Esophagus muscularis mucosa (tissue), 4 donors: Measurements from ENCODE around the gene HSD11B1L. TPM values are rescaled to one million over a fixed set of nuclear protein-coding genes. Genes with fewer than 3 reads are reported as not detected.
A peak's percentile ranks its signal among the peaks of the same experiment; 100 is the strongest.
"Not testable (repeated sequence)": the region's sequence is repeated elsewhere in the genome, so short reads cannot be mapped to it uniquely, and the experiment has no call there.

Experiments
- DNase-seq: peaks from one replicate; pipeline ENCODE4 v3.0.0-alpha.2; 2017; ENCODE audit errors: extremely low spot score
- H3K27ac ChIP-seq, 4 donors: fragments of 200-600 bp; sonication (generic); replicated peaks in 1 of 4; 1 replicate in 3 of 4; 2 replicates in 1 of 4; pipeline ENCODE4 v1.5.1; 2016 to 2019; ENCODE audit warnings: mild to moderate bottlenecking in 1 of 4
- H3K27me3 ChIP-seq, 4 donors: fragments of 200-600 bp; sonication (generic); one replicate each; pipeline versions ENCODE4 v1.5.1 to v1.6.0; 2016 to 2019
- H3K36me3 ChIP-seq, 4 donors: fragments of 200-600 bp; sonication (generic); one replicate each; pipeline ENCODE4 v1.5.1; 2016 to 2019
- H3K4me1 ChIP-seq, 4 donors: fragments of 200-600 bp; sonication (generic); one replicate each; pipeline ENCODE4 v1.5.1; 2016 to 2019
- H3K4me3 ChIP-seq, 4 donors: fragments of 200-600 bp; sonication (generic); 1 replicate in 2 of 4; 2 replicates in 2 of 4; pipeline ENCODE4 v1.5.1; 2016 to 2019; ENCODE audit warnings: mild to moderate bottlenecking in 4 of 4, moderate library complexity in 1 of 4
- H3K9me3 ChIP-seq, 4 donors: fragments of 200-600 bp; sonication (generic); 1 replicate in 3 of 4; 2 replicates in 1 of 4; pipeline ENCODE4 v1.5.1; 2016 to 2019
- CTCF ChIP-seq, 3 experiments: fragments of 200-600 bp in 2 of 3; fragments of 450-650 bp in 1 of 3; sonication (generic) in 2 of 3; IDR thresholded peaks; one replicate each; pipeline ENCODE4 v1.5.1; 2017 to 2019; ENCODE audit warnings: antibody characterized with exemption in 3 of 3, mild to moderate bottlenecking in 2 of 3, moderate library complexity in 1 of 3
- EP300 ChIP-seq: sonication (generic); formaldehyde crosslinking; IDR thresholded peaks from one replicate; pipeline ENCODE4 v1.6.1; 2017; ENCODE audit warnings: antibody characterized with exemption
- POLR2A ChIP-seq: fragments of 450-650 bp; IDR thresholded peaks from one replicate; pipeline ENCODE4 v1.6.1; 2017; ENCODE audit warnings: antibody characterized with exemption, moderate library complexity, mild to moderate bottlenecking, low read depth
- POLR2AphosphoS5 ChIP-seq, 2 donors: sonication (generic); formaldehyde crosslinking; IDR thresholded peaks; one replicate each; pipeline ENCODE4 v1.6.1; 2017; ENCODE audit warnings: antibody characterized with exemption in 2 of 2
- WGBS: methylation state at CpG from one replicate; pipeline ENCODE4 v1.1.5; 2018; 5-methylcytosine and 5-hydroxymethylcytosine counted together
- intact Hi-C: fragments of 100-400 bp; cut with DNase I; formaldehyde crosslinking; loops from one replicate; pipeline ENCODE4 v1.15.1; 2023
- total RNA-seq, 4 donors: library from RNA; depleted of rRNA; stranded (reverse); fragments of >200 nt; gene quantifications; one replicate each; pipeline versions ENCODE4 v1.1.0 to v1.2.1, GENCODE V29; 2016

HSD11B1L gene
- total RNA-seq, 4 donors from 2014 or later, result 15.0 to 21.8 (median 17.8) TPM

DNA sequence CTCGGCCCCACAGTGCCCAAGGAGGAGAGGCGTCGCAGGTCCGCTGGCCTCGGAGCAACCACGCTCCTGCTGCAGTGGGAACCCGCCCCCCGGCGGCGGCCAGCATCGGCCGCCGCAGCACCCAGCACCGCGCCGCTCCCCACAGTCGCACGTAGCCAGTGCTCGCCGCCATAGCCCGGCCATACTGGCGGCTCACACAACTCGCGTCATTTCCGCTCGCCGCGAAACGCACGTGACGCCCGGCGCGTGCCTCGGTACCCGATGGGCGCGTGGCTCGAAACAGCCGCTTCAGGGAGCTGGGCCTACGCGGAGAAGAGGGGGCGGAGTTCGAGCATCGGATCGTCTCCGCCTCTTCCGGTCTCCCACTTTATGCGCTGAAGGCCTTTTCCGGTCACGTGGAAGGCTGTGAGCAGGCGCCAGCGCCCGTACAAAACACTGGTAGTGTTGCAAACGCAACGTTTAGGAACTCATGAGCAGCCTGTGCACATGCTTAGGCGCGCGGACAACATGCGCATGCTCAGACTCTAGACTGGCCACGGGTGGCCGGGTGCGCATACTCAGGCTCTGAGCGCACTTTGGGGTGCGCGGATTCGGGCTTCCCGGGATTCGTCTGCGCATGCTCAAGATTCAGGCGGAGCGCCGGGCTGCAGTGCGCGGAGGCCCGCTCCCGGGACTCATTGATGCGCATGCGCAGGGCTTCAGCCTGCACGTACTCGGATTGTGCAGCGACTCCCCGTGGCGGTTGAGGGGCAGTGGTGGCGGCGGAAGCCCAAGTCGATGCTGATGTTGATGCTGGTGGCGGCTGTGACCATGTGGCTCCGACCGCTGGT, 39.3 kb downstream of the HSD11B1L start, which contains the start of the genes CATSPERD and LONP1:
Gene CATSPERD, plus strand, starts transcription at position 677 of the 830 bp plus-strand sequence. Its CDS starts 101 bp downstream, at position 778.
Gene LONP1, minus strand, starts transcription at position 186 of the 830 bp plus-strand sequence. Its CDS starts 14 bp downstream, at position 172.
- DNase-seq, result peak; percentile 99
- H3K27me3 ChIP-seq, result no peaks in the 10 kb centered on the region
- H3K9me3 ChIP-seq, result no peaks in the 10 kb centered on the region
- H3K27ac ChIP-seq, result peak within 1 kb of the TSS; percentile 96 to 98 (median 97)
- intact Hi-C loops, result no loop called here
- H3K4me3 ChIP-seq, result peak within 1 kb of the TSS; percentile 90 to 97 (median 95)
- WGBS, result 0% methylated on average over 10 of the region's 90 CpGs
- TF ChIP-seq EP300 (no peak), CTCF (IDR thresholded peaks at IDR 0.05) (peak; percentile 93 to 98 (median 93)), POLR2A (peak; percentile 40), POLR2AphosphoS5 (IDR thresholded peaks at IDR 0.05) (peak; percentile 93 to 99)
- peaks cover 0 to 9% (median 3%) of the 10 kb centered on the region in 4 donors for H3K36me3 ChIP-seq
- peaks cover 25 to 42% (median 32%) of the 10 kb centered on the region in 4 donors for H3K4me1 ChIP-seq

DNA sequence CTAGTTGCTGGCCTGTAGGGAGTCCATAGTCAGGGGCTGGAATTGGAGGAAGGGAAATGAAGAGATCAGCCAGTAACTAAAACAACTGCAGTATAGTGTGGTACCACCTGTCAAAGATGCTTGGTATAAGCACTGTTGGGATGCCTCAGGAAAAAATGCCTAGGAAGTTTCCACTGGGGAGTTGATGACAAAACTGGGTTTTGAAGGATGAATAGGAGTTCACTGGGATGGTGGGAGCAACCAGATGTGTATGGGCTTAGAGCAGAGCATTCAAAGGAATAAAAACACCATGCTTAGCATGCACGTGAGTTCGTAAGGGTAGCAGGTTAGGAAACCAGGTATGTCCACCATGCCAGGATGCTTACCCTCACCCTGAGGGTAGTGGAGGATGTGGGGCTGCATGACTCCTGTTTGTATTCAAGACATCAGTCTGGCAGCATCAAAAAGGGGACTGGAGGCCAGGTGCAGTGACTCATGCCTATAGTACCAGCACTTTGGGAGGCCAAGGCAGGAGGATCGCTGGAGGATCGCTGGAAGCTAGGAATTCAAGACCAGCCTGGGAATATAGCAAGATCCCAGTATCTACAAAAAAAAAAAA, 46.7 kb downstream of the HSD11B1L start:
- no peak for TF ChIP-seq POLR2A
- TF ChIP-seq POLR2AphosphoS5 (IDR thresholded peaks at IDR 0.05), result no peak
- TF ChIP-seq CTCF (IDR thresholded peaks at IDR 0.05), result no peak
- no peak for TF ChIP-seq EP300
- H3K27me3 ChIP-seq, result no peaks in the 10 kb centered on the region
- peaks cover 0 to 16% (median 11%) of the 10 kb centered on the region in 4 donors for H3K9me3 ChIP-seq
- no peak for DNase-seq
- H3K36me3 ChIP-seq, result no peaks in the 10 kb centered on the region
- intact Hi-C loops, result no loop called here
- WGBS, result 94% methylated on average over 4 of the region's 4 CpGs
- H3K4me3 ChIP-seq, result no peak overlapping the region
- H3K27ac ChIP-seq, result no peak overlapping the region
- H3K4me1 ChIP-seq, result no peaks in the 10 kb centered on the region

GRCh38 chr19:5733172-5733571, 52.3 kb downstream of the HSD11B1L start:
- 89% methylated on average over 2 of the region's 2 CpGs for WGBS

More at GRCh38 chr19:5733172-5733571, 52.3 kb downstream of the HSD11B1L start:
- H3K9me3 ChIP-seq, result peaks cover 0 to 16% (median 11%) of the 10 kb centered on the region in 4 donors
- H3K4me1 ChIP-seq, H3K27me3 ChIP-seq, intact Hi-C loops, DNase-seq, H3K27ac ChIP-seq, H3K4me3 ChIP-seq, H3K36me3 ChIP-seq: not testable (repeated sequence)

Other genes with a start within 250 kb of the HSD11B1L start
- gene ZNRF4, start 225.6 kb upstream of the HSD11B1L start, total RNA-seq, result not detected
- 1 to 10 TPM in 1 of 4 donors, under 1 TPM in 2, not detected in 1; 0.17 to 2.9 (median 0.33) TPM for gene TINCR, start 113.1 kb upstream of the HSD11B1L start, total RNA-seq
- gene SAFB2, start 58.3 kb upstream of the HSD11B1L start, total RNA-seq, result 10 to 100 TPM; 31.1 to 57.8 (median 42.7) TPM
- gene SAFB, start 57.9 kb upstream of the HSD11B1L start, total RNA-seq, result 10 to 100 TPM; 48.4 to 96.2 (median 75.7) TPM
- 10 to 100 TPM; 46.4 to 70.0 (median 59.3) TPM for gene MICOS13, start 511 bp upstream of the HSD11B1L start, total RNA-seq
- gene RPL36, start 9.3 kb downstream of the HSD11B1L start, total RNA-seq, result 100 to 1,000 TPM; 461 to 719 (median 614) TPM
- 10 to 100 TPM; 49.0 to 70.4 (median 54.3) TPM for gene LONP1, start 39.1 kb downstream of the HSD11B1L start, total RNA-seq
- gene CATSPERD, start 39.6 kb downstream of the HSD11B1L start, total RNA-seq, result under 1 TPM in 1 of 4 donors, not detected in 3; 0.19 TPM
- gene PRR22, start 103.7 kb downstream of the HSD11B1L start, total RNA-seq, result 1 to 10 TPM in 2 of 4 donors, under 1 TPM in 2; 0.19 to 1.2 (median 1.0) TPM
- 10 to 100 TPM; 20.3 to 34.1 (median 27.3) TPM for gene DUS3L, start 110.1 kb downstream of the HSD11B1L start, total RNA-seq
- gene NRTN, start 124.0 kb downstream of the HSD11B1L start, total RNA-seq, result 10 to 100 TPM; 12.9 to 53.0 (median 29.5) TPM
- under 1 TPM in 1 of 4 donors, not detected in 3; 0.17 TPM for gene FUT6, start 158.7 kb downstream of the HSD11B1L start, total RNA-seq
- gene FUT3, start 170.4 kb downstream of the HSD11B1L start, total RNA-seq, result under 1 TPM in 1 of 4 donors, not detected in 3; 0.57 TPM
- gene FUT5, start 189.5 kb downstream of the HSD11B1L start, total RNA-seq, result not detected
- 100 to 1,000 TPM; 292 to 378 (median 314) TPM for gene NDUFA11, start 222.8 kb downstream of the HSD11B1L start, total RNA-seq
- gene VMAC, start 223.8 kb downstream of the HSD11B1L start, total RNA-seq, result 10 to 100 TPM in 1 of 4 donors, 1 to 10 TPM in 3; 5.0 to 12.5 (median 7.6) TPM
- gene CAPS, start 233.2 kb downstream of the HSD11B1L start, total RNA-seq, result 10 to 100 TPM in 3 of 4 donors, 1 to 10 TPM in 1; 5.5 to 16.1 (median 15.2) TPM